K562 (cell line): Measurements from ENCODE around the gene S100A2. TPM values are rescaled to one million over a fixed set of nuclear protein-coding genes. Genes with fewer than 3 reads are reported as not detected.

Experiments
- ATAC-seq: fragments of 200-7000 bp; cut with Tn5 transposase; 3 replicates; pipeline ENCODE4 v1.9.1; 2020; ENCODE audit warnings: moderate library complexity
- BruUV-seq: library from RNA; stranded (reverse); fragments of 400-500 nt; replicated peaks from 2 replicates; lab custom pipeline; 2021; lab: Mats Ljungman, UMichigan
- CTCF ChIA-PET: fragments of 300-600 bp; formaldehyde crosslinking; extraction: SDS; loops from one replicate; lab custom pipeline; 2021; ENCODE audit warnings: low intra/inter-chr PET ratio; lab: Yijun Ruan, JAX
- POLR2A ChIA-PET: fragments of 300-600, 350-650 bp; sonication (Branson Sonifier 250); formaldehyde crosslinking; extraction: SDS; loops from one replicate; lab custom pipeline; 2021; ENCODE audit warnings: antibody characterized with exemption, inconsistent platforms; lab: Yijun Ruan, JAX
- DNase-seq, 4 experiments: peaks; one replicate each; pipeline versions ENCODE4 v3.0.0 to v3.0.0-alpha.2; 2011 to 2018; ENCODE audit warnings: low spot score in 3 of 4, mixed read lengths in 3 of 4; ENCODE audit errors: extremely low read depth in 1 of 4
- FAIRE-seq: peaks from 2 replicates; lab custom pipeline; 2011; peaks lifted over from hg19 to GRCh38; lab: Jason Lieb, UNC
- H2AFZ ChIP-seq: 2 replicates; pipeline ENCODE4 v1.6.0; 2011; ENCODE audit warnings: low read depth, low read length, control low read depth, inconsistent platforms
- H3K27ac ChIP-seq: fragments of 200-600 bp; 3 replicates; pipeline ENCODE4 v1.8.0; 2011; ENCODE audit warnings: low read depth, mild to moderate bottlenecking, control low read depth, inconsistent platforms, low read length, moderate library complexity, mixed read lengths; ENCODE audit errors: extremely low read depth
- H3K27me3 ChIP-seq, 2 experiments: fragments of 300-600 bp in 1 of 2; 2 replicates in 1 of 2; 3 replicates in 1 of 2; pipeline versions ENCODE4 v1.6.0 to v1.8.0; 2011; ENCODE audit warnings: inconsistent platforms in 2 of 2, low read length in 2 of 2, mild to moderate bottlenecking in 1 of 2, mixed read lengths in 1 of 2, moderate library complexity in 1 of 2; ENCODE audit not compliant: control insufficient read depth in 2 of 2, insufficient read depth in 2 of 2
- H3K36me3 ChIP-seq: fragments of 300-600 bp; 3 replicates; pipeline ENCODE4 v1.8.0; 2011; ENCODE audit warnings: mild to moderate bottlenecking, low read length, inconsistent platforms; ENCODE audit not compliant: control insufficient read depth, insufficient read depth
- H3K4me1 ChIP-seq, 2 experiments: fragments of 200-600 bp in 1 of 2; replicated peaks in 1 of 2; 2 replicates in 1 of 2; 3 replicates in 1 of 2; pipeline versions ENCODE4 v1.5.1 to v1.8.0; 2011; ENCODE audit warnings: inconsistent platforms in 2 of 2, low read length in 2 of 2, mild to moderate bottlenecking in 1 of 2, mixed read lengths in 1 of 2, moderate library complexity in 1 of 2; ENCODE audit not compliant: control insufficient read depth in 2 of 2, insufficient read depth in 2 of 2
- H3K4me2 ChIP-seq: 2 replicates; pipeline ENCODE4 v1.6.1; 2011; ENCODE audit warnings: low read length, control low read depth, inconsistent platforms, mixed read lengths; ENCODE audit not compliant: insufficient read depth
- H3K4me3 ChIP-seq: fragments of 200-600 bp; sonication (generic), shearing (Covaris generic); 2 replicates; pipeline ENCODE4 v1.5.1; 2016; ENCODE audit warnings: control low read depth, inconsistent platforms
- H3K79me2 ChIP-seq: fragments of 200-600 bp; 3 replicates; pipeline ENCODE4 v1.8.0; 2011; ENCODE audit warnings: low read length, inconsistent platforms; ENCODE audit not compliant: control insufficient read depth, insufficient read depth
- H3K9ac ChIP-seq, 2 experiments: 2 replicates each; pipeline versions ENCODE4 v1.6.0 to v1.6.1; 2011; ENCODE audit warnings: low read depth in 2 of 2, low read length in 2 of 2, control low read depth in 1 of 2, inconsistent platforms in 1 of 2, mild to moderate bottlenecking in 1 of 2, mixed read lengths in 1 of 2; ENCODE audit not compliant: insufficient read depth in 1 of 2
- H3K9me1 ChIP-seq: one replicate; pipeline ENCODE4 v1.6.0; 2011; ENCODE audit warnings: inconsistent platforms, mild to moderate bottlenecking, low read length, moderate library complexity; ENCODE audit not compliant: control insufficient read depth, insufficient read depth
- H3K9me3 ChIP-seq: replicated peaks from 2 replicates; pipeline ENCODE4 v1.5.1; 2011; ENCODE audit warnings: low read depth, low read length, inconsistent platforms; ENCODE audit not compliant: control insufficient read depth, insufficient read depth
- H4K20me1 ChIP-seq: replicated peaks from 2 replicates; pipeline ENCODE4 v1.6.1; 2011; ENCODE audit warnings: low read length, inconsistent platforms, mixed read lengths; ENCODE audit not compliant: control insufficient read depth, insufficient read depth
- MCM3 ChIP-seq: fragments of 450-650 bp; IDR thresholded peaks from 2 replicates; pipeline ENCODE4 v1.6.1; 2016
- MTA3 ChIP-seq: fragments of 450-650 bp; formaldehyde crosslinking; IDR thresholded peaks from 2 replicates; pipeline ENCODE4 v1.6.1; 2017; ENCODE audit warnings: mild to moderate bottlenecking, borderline replicate concordance
- RFX7 ChIP-seq: fragments of 250-450 bp; sonication (Bioruptor Pico); IDR thresholded peaks from 2 replicates; pipeline ENCODE4 v1.5.1; 2021; ENCODE audit warnings: mild to moderate bottlenecking
- RHOXF2B ChIP-seq: fragments of 250-450 bp; sonication (Bioruptor Pico); conservative IDR thresholded peaks from 2 replicates; pipeline ENCODE4 v1.5.1; 2021
- ZNF12 ChIP-seq: sonication (generic); formaldehyde crosslinking; IDR thresholded peaks from 2 replicates; pipeline ENCODE4 v1.4.0; 2020; ENCODE audit warnings: mild to moderate bottlenecking, missing genetic modification reagents
- ZNF431 ChIP-seq: sonication (generic); formaldehyde crosslinking; IDR thresholded peaks from 2 replicates; pipeline ENCODE4 v1.8.0; 2022; ENCODE audit warnings: mild to moderate bottlenecking, missing genetic modification reagents
- ZNF695 ChIP-seq: fragments of 450-650 bp; formaldehyde crosslinking; IDR thresholded peaks from 2 replicates; pipeline ENCODE4 v1.4.0; 2020; ENCODE audit warnings: mild to moderate bottlenecking, moderate library complexity
- WGBS: fragments of 100-300 bp; shearing (Covaris generic); methylation state at CpG from one replicate; pipeline ENCODE4 v1.1.6; 2016; ENCODE audit warnings: low coverage, mixed read lengths; ENCODE audit not compliant: insufficient coverage; ENCODE audit errors: missing lambda C conversion rate; 5-methylcytosine and 5-hydroxymethylcytosine counted together
- in situ Hi-C: fragments of 300-500 bp; cut with MboI; formaldehyde crosslinking; loops from 4 replicates; pipeline ENCODE4 v1.15.0; 2018; ENCODE audit warnings: inconsistent platforms, mixed read lengths
- intact Hi-C: fragments of 100-400 bp; cut with micrococcal nuclease; formaldehyde crosslinking; loops from 2 replicates; pipeline ENCODE4 v1.14.2; 2022
- polyA plus RNA-seq, 8 experiments: library from polyadenylated mRNA; depleted of rRNA in 4 of 8; stranded (reverse) in 5 of 8; unstranded in 3 of 8; fragments of >200 nt; fragmentation: Nextera tagmentation in 2 of 8; fragmentation: Illumina TruSeq in 1 of 8; extraction: Ambion mirVana in 2 of 8; extraction: Trizol in 1 of 8; gene quantifications; 2 replicates each; pipeline versions ENCODE4 v1.2.1 to v1.2.3, GENCODE V29; 2011 to 2014; ENCODE audit warnings: inconsistent platforms in 1 of 8, missing spikeins in 1 of 8
- total RNA-seq, 7 experiments: library from RNA; depleted of rRNA in 6 of 7; stranded (reverse); fragments of >200 nt in 6 of 7; fragmentation: Illumina TruSeq in 2 of 7; extraction: Trizol in 2 of 7; gene quantifications; 2 replicates each; pipeline versions ENCODE4 v1.2.1 to v1.2.3, GENCODE V29; 2011 to 2021; ENCODE audit warnings: low replicate concordance in 1 of 7
- TF ChIP-seq, protein P1 (sequence below), 2 experiments: fragments of 450-650 bp in 1 of 2; sonication (generic) in 1 of 2; formaldehyde crosslinking in 1 of 2; IDR thresholded peaks in 1 of 2; conservative IDR thresholded peaks in 1 of 2; 2 replicates each; pipeline versions ENCODE4 v1.6.1 to v1.8.1; 2016 to 2023; ENCODE audit warnings: mild to moderate bottlenecking in 2 of 2, moderate library complexity in 2 of 2, inconsistent platforms in 1 of 2, missing genetic modification reagents in 1 of 2

The S100A2 gene
- total and polyA plus RNA-seq, 9 of the 15 experiments (the other 6 are each of a cell fraction or from before 2014, with no cell fraction given) = 0.28 to 0.65 (median 0.44) TPM; not detected in 4

DNA sequence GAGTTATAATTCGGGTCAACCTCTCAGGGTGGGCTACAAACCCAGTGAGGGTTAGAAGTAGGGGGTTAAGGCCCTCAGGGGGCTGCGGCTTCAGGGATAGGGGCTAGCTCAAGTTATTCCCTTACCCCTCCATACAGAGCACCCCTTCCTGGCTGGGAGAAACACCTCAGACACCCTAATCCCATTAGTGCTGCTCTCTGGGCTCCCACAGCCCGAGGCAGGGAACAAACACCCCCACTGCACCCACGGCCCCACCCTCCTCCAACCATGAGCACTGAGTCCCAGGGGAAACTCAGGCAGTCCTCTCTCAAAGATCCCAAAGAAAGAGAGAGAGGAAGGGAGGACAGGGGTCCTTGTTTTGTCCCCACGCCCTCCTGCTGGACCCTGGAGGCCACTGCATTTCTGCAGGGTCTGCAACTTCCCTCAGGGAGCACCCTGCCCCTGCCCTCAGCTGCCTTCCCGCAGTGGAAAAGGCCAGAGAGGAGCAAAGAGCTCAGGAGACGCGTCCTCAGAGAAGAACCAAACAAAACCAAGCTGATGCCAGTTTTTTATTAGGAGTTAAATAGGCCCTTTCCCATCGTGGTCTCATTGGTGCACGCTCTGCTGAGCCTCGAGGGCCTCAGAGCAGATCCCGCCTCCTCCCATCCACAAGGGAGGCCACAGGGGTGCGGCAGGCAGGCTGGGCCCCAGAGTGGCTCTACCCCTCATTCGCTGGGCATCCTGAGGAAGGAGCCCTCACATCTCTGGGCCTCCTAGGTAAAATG, 18.7 kb downstream of the S100A2 start (continued):
- TF ChIP-seq, protein P1, sequence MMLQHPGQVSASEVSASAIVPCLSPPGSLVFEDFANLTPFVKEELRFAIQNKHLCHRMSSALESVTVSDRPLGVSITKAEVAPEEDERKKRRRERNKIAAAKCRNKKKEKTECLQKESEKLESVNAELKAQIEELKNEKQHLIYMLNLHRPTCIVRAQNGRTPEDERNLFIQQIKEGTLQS (IDR thresholded peaks at IDR 0.05) = no peak
- TF ChIP-seq, protein P1 (CRISPR knock-in tag; conservative IDR thresholded peaks at IDR 0.05) = no peak
- TF ChIP-seq ZNF695 (CRISPR knock-in tag) = no peak
- no peak for TF ChIP-seq MCM3

DNA sequence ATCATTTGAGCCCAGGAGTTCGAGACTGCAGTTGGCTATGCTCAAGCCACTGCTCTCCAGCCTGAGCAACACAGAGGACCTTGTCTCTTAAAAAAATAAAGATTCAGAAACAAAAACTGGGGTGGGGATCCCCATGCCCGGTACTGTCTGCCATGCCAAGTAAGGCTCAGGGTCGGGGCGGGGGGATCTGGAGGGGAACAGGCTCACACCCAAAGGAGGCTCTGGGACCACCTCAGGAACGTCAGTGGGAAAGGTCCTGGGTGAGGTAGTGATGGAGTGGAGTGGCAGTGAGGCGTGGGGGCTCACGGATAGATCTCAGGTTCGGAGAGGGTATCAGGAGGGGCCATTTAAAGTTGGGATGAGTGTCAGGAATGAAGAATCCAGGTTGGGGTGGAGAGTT, 19.3 kb downstream of the S100A2 start:
- Histone ChIP-seq H3K4me3 (no peak overlapping the region), H2AFZ (peak overlapping the region; percentile 19; the same call in 1 of the 2 replicates), H3K4me2 (no peak overlapping the region), H3K27ac (no peak overlapping the region), H3K9me1 (no peaks in the 10 kb centered on the region), H3K27me3 (no peaks in the 10 kb centered on the region), H3K9me3 (no peaks in the 10 kb centered on the region), H4K20me1 (no peaks in the 10 kb centered on the region), H3K36me3 (no peaks in the 10 kb centered on the region), H3K9ac (no peak overlapping the region; a peak in 1 of 4 replicates), H3K4me1 (peaks cover 68 to 77% of the 10 kb centered on the region in 2 experiments), H3K79me2 (no peaks in the 10 kb centered on the region)
- no peak for ATAC-seq
- ChIA-PET POLR2A (interaction anchor here (0.6 to 1.0 kb wide), 2 partner anchors 9 to 47 kb away, joined by 3 read pairs; no protein-coding TSS in a partner anchor), CTCF (interaction anchor here (0.7 kb wide), 1 partner anchor 94 kb away, joined by 4 read pairs; no protein-coding TSS in a partner anchor)
- no peak for DNase-seq
- TF ChIP-seq RHOXF2B (CRISPR knock-in tag) = no peak
- no peak for TF ChIP-seq RFX7 (CRISPR knock-in tag)
- no peak for TF ChIP-seq ZNF431
- TF ChIP-seq ZNF12 = no peak
- TF ChIP-seq MTA3 = no peak
- intact Hi-C loops (no loop called here), in situ Hi-C loops (no loop called here)
- WGBS = 89% methylated on average over 8 of the region's 8 CpGs
- BruUV-seq = no TSS peak
- FAIRE-seq = no peak
